ENCODE data around the gene CCKAR.

CCKAR gene

DNA sequence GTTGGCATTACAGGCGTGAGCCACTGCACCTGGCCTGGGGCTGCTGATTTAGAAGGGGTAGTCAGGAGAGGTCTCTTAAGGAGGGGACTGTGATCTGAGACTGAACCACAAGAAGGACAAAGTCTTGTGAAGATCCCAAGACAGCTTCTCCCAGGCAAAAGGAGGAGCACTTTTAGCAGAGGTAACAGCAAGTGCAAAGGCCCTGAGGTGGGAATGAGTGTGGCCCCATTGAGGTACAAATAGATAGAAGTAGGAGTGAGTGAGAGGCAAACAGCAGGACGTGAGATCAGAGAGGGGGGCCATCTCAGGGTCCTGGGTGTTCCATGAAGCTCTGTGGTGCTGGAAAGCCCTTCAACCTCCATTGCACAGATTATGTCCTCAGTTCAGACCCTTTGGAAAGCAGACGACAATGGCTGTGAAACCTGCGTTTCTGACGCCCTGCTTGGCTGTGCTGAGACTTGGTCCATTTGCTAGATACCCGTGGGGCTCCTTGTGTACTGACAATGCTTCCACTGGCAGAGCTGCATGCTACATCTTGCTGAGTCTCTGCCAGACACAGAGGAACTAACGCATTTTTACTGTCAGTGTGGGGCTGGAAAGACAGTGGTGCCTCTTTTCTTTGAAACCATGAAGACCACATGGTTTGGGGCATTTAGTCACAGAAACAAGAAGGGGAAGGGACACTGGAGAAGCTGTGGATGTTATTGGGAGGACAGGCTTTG is 1.3 kb upstream of the CCKAR start:
- in situ Hi-C loops (cut with MboI; ENCODE audit: low sequenced_read_pairs) = no loop called here

DNA sequence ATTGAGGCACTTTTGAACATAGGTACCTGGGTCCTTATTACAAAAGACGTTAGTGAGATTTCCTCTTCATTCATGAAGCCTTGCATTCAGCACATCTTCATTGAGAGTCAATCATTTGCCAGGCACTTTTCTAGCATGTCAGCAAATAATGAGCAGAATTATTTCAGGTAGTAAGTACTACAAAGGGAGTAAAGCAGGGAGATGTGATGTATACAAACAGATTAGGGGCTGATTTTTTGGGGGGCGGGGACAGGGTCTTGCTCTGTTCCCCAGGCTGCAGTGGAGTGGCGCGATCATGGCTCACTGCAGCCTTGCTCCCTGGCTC is 638 bp upstream of the CCKAR start:
- in situ Hi-C loops (cut with MboI; ENCODE audit: low sequenced_read_pairs) = no loop called here

DNA sequence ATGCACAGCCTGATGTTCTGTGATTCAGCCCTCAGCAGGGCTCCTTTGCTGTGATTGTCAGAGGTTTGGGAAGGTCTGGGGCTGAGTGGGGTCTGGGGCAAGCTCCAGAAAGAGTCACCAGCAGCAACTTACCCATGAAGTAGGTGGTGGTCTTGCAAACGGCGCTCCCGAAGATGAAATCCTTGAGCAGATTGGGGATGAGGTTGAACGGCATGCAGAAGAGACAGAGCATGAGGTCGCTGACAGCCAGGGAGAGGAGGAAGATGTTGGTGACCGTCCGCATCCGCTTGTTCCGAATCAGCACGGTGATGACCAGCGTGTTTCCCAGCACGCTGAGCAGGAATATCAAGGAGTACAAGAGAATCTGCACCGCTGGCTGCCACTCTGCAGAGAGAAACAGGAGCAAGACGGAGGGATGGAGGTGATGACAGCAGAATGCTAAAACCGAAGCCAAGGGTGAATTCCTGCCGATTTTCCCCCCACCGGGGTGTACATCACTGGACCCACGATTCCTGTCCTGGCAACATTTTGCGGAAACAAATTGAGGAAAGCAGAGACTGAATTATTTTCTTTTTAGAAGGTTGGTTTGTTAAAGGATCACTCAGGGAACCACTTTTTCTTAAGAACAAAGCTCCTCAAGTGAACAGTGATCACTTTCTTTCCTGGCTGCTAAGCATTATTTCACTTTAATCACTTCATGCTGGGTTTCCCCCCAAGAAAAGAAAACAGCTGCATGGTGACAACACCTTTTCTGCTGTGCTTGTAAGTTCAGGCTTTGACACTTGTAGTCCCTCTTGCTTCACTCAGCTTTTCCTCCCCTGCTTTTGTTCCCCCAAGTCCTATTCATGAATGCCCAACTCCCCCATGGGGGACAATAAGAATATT is 941 bp downstream of the CCKAR start:
- in situ Hi-C loops (cut with MboI; ENCODE audit: low sequenced_read_pairs) = no loop called here

DNA sequence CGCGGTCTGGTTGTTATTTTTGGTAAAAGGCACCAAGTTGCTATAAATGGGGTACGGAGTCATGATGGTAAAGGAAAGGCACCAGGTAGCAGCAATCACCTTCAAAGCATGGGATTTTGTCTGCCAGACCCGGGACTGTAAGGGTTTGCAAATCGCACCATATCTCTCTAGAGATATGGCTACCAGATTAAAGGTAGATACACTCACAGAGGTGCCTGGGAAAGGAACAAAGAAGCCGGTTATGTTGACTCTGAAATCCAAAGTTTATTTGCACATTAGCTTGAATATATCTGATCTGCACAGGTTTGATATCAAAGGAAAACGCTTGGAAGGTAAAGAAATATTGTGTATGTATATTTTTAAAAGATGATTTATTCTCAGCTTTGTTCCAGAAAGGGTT is 4.6 kb downstream of the CCKAR start:
- in situ Hi-C loops (cut with MboI; ENCODE audit: low sequenced_read_pairs) = no loop called here

DNA sequence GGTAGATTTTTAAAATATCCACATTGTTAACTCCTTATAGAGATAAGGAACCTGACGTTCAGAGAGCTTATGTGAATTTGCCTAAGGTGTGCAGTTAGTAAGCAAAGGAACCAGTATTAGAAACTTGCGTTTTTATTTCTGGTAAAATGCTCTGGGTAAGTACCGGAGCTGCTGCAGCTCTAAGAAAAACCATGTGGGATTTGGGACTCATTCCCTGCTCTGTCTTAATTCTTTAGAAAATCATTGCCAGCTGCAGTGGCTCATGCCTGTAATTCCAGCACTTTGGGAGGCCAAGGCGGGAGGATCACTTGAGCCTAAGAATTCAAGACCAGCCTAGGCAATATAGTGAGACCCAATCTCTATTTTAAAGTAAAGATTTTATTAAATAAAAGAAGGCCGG is 5.8 kb downstream of the CCKAR start:
- in situ Hi-C loops (cut with MboI; ENCODE audit: low sequenced_read_pairs) = no loop called here

DNA sequence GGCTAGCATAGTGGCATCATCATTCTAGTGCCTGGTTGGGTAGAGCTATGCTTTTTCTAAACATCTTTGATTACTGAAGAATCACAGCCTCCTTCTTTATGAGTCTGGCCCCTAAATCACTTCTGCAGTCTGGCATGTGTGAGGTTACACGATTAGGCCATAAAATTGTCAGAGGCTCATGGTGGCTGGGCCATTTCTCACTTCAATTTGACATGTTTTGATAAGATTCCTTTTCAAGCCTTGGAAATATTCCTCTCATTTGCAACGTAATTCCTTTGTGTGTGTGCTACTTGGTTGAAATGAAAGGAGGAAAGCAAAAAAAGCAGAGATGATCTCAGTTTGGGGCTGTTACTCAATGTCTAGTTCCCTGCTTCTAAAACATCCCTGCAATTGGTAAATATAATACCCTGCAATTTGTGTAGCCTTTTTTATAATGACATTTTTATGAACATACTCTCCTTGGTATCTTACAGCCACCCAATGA is 6.2 kb downstream of the CCKAR start:
- in situ Hi-C loops (cut with MboI; ENCODE audit: low sequenced_read_pairs) = no loop called here

DNA sequence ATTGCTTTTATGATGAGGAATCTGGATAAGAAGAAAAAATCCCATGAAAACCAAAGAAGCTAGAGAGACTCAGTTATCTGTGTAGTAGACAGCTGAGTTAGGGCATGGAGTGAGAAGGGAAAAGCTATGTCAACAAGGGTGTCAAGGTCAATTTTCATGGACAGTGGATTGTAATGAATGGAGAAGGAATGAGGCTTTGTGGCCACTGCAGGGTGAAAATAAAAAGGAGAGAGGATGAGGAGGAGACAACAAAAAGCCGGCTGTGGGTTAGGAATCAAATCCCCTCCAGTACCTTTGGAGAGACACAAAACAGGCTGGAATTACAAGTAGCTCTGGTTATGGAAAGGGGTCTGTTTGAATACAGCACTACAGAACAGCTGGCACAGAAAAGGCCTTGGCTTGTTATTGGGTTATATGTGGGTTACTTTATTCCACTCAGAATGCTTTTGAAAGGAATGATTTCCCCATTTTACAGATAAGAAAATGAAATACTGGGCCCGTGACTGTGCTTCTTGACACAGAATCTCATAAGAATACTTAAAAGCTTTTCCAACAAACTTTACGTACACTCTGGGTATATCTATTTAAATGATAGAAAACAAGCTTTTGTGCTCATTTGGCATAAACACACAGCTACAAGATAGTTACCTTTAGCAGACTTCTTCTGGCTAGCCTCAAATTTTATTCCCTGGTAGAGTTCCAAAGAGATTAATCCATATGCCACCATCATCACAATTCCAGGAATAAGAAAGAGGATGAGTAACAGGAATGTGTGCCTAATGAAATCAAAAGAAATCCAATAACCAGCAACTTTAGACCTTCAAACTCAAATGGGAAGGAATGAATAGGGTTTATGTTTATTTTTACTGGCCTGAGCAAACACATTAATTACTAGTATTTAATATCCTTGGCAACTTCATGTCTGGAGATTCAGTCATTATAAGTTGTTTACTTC is 7.5 kb downstream of the CCKAR start:
- in situ Hi-C loops (cut with MboI; ENCODE audit: low sequenced_read_pairs) = no loop called here

DNA sequence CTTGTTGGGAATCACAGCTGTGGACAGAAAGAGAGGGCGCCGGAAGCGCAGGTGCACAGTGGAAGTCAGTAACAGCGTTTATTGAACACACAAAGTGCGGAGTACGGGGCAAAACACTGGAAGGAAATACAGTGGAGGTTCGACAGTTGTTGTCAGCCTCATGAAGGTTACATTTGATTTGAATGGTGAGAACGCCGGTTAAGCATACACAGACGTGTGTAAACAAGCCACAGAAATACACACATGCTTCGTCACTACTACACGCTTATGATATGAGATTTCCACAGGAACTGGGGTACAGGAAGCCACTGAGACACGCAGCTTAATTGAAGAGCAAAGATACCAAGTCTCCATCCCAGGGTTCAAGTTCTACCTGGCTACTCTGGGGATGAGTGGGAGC is 12.0 kb downstream of the CCKAR start:
- in situ Hi-C loops (cut with MboI; ENCODE audit: low sequenced_read_pairs) = no loop called here

DNA sequence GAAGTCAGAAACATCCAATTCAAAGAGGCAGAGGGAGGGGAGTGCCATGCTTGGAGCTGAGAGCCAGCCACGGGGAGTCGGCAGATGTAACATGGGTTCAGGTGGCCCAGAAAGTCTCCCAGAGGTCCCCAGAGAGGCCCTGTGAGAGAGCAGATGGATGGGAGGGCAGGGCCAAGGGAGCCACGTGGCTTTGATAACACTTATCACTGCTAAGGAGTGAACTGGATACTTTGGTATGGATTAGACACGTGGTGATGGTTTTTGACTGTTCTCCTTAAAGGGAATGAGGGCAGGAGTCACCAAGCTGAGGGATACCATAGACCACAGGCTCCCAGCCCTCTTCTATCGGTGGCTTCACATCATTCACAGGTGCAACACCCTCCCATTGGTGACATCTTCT is 13.7 kb downstream of the CCKAR start:
- in situ Hi-C loops (cut with MboI; ENCODE audit: low sequenced_read_pairs) = no loop called here

DNA sequence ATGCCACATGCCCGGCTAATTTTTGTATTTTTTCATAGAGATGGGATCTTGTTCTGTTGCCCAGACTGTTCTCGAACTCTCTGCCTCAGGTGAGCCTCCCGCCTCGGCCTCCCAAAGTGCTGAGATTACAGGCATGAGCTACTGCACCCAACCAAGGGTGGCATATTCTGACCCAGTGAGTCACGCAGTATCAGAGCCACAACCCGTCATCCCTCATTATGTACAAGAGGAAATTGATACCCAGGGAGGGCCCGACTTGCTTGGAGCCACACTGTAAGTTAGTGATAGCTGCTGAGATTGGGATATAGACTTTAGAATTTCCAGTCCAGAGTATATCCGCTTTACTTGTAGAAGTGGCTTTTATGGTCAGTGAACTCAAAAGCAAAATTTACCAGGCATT is 14.6 kb downstream of the CCKAR start:
- in situ Hi-C loops (cut with MboI; ENCODE audit: low sequenced_read_pairs) = no loop called here

DNA sequence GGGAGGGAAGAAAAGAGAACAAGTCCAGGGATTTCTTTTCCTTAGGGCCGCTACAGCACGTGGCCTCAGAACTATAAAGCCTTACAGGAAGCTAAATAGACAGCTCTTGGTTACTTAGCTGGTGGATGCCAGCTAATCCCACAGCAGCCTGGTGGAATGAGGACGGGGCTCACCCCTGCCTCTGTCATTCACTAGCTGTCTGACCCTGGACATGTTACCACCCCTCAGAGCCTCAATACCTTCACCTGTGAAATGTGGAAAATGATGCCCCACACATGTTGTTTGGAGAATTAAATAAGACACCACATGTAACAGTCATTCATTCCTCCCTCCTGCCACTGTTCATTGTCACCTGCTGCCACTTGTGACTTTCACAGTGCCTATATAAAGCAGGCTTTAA is 15.7 kb downstream of the CCKAR start:
- in situ Hi-C loops (cut with MboI; ENCODE audit: low sequenced_read_pairs) = no loop called here

DNA sequence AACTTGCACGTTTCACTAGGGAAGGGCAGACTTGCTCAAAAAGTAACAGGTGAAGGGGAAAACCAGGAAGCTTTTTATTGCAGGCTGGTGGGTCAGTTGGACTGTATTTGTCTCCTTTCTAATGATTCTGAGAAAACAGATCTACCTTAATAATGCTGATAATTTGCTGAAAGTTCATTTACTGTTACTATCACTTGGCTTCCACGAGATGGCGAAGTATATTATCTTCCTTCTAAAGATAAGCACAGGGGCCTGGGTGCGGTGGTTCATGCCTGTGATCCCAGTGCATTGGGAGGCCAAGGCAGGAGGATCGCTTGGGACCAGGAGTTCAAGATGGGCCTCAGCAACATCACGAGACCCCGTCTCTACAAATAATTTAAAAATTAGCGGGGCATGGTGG is 16.4 kb downstream of the CCKAR start:
- in situ Hi-C loops (cut with MboI; ENCODE audit: low sequenced_read_pairs) = no loop called here

DNA sequence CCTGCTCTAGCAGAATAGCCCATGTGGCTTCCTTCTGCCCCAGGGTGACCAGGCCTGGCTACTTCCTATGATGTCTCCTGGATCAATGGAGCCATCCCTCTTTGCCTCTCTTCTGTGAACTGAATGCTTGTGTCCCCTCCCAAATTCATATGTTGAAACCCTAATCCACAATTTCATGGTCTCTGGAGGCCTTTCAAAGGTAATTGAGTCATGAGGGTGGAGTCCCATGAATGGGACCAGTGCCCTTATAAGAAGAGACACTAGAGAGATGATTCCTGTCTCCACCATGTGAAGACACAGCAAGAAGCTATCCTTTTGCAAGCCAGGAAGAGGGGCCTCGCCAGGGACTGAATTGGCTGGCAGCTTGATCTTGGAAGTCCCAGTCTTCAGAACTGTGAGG is 18.4 kb downstream of the CCKAR start:
- in situ Hi-C loops (cut with MboI; ENCODE audit: low sequenced_read_pairs) = no loop called here

DNA sequence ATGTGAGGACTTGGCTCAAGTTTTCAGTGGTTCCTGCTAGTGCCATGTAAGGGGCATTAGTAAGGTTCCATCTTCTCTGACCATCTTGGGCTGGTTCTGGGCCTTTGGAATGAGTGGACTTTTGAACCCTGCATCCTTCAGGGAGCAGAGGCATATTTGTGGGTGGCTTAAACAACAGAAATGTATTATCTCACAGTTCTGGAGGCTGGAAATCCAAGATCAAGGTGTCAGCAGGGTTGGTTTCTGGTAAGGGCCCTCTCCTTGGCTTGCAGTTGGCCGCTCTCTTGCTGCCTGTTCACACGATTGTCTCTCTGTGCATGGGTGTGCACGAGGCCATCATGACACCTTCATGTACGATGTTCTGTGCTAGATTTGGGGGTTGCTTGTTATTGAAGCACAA is 21.3 kb downstream of the CCKAR start:
- in situ Hi-C loops (cut with MboI; ENCODE audit: low sequenced_read_pairs) = no loop called here

DNA sequence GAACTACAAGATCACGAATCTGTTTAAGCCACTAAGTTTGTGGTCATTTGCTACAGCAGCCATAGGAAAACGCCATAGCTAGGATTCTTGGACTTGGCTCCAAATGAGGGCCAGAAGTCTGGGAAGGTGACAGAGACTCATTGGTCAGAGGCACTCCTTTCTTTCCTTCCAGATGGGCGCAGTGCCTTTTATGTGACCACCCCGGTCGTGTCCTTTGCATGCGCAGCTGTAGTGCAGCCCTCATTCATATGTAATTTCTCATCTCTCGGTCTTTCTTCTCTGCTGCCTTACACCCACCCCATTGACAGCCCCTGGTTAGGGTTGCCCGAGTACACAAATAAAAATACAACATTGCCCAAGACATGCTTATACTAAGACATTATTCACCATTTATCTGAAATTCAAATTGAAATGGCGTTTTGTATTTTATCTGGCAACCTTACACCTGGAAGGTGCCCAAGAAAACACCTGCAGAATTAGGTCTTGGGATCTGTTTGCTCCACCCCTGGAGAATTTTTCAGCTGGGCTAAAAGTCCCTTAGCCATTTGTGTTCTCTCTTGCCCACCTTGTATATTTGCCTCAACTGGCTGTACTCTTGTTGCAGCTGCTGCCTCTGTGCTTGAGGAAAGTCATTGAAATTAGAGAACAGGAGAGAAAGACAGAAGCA is 21.9 kb downstream of the CCKAR start:
- in situ Hi-C loops (cut with MboI; ENCODE audit: low sequenced_read_pairs) = no loop called here

DNA sequence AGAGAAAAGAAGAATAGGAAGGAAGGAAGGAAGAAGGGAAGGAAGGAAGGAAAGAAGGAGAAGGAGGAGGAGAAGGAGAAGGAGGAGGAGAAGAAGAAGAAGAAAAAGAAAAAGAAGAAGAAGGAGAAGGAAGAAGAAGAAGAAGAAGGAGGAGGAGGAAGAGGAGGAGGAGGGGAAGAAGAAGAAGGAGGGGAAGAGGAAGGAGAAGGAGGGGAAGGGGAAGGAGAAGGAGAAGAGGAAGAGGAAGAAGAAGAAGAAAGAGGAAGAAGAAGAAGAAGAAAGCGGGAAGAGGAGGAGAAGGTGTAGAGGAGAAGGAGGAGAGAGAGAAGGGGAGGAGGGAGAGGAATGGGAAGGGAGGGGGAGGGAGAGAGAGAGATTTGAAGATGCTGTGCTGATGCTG is 22.6 kb downstream of the CCKAR start:
- in situ Hi-C loops (cut with MboI; ENCODE audit: low sequenced_read_pairs) = no loop called here

DNA sequence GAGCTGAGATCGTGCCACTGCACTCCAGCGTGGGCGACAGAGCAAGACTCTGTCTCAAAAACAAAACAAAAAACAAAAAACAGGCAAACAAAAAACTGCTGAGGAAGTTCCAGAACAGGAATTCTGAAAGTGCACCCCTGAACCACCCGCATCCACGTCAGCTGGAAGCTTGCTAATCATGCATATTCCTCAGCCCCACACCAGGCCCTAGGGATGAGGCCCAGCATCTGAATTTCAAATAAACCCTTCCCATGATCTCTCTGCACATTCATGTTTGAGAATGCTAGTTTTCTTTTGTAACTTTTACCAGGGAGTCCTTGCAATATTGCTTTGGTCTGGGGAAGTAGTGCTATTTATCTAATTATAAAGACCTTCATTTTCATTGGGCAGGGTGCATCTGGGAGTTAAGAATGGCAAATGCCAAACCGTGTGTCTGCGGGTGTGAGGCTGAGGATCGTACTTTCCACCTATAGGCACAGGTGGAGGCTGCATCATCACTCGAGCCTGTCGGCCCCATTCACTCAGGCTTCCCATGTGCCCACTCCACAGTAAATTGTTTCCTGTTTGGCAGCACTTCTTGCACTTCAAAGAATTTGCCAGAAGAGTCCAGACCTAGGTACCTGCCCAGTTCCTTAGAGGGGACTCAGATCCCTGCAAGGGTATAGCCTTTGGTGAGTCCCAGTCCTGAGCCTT is 23.6 kb downstream of the CCKAR start:
- in situ Hi-C loops (cut with MboI; ENCODE audit: low sequenced_read_pairs) = no loop called here

DNA sequence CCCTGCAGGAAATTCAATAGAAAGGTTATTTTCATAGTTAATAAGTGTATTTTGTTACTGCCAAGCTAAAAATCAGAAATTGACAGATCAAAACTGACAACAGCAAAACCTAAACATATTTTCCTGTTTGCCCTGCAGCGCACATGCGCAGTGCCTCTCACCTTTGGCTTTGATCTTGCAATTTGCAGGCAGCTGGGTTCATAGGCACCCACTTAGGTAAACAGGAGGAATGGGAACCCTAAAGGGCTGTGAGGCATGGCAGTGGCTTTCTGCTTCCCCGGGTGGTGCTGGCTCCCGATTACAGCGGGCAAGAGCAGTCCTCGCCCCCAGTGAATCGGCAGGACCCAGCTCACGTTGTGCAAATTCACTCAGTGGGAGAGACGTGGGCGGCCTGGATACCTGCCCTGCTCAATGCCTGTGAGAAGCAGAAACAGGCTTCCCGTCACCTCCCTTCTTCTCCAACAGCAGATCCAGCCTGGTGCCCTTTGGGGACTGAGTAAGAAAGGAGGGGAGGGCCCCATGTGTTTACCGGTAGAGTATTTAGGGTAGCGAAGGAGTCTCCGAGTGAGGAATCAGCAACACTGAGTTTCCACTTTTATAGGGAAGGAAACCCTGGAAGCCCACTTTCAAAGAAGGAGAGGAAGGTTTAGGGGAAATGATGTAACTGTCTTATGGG is 25.7 kb downstream of the CCKAR start:
- in situ Hi-C loops (cut with MboI; ENCODE audit: low sequenced_read_pairs) = no loop called here

DNA sequence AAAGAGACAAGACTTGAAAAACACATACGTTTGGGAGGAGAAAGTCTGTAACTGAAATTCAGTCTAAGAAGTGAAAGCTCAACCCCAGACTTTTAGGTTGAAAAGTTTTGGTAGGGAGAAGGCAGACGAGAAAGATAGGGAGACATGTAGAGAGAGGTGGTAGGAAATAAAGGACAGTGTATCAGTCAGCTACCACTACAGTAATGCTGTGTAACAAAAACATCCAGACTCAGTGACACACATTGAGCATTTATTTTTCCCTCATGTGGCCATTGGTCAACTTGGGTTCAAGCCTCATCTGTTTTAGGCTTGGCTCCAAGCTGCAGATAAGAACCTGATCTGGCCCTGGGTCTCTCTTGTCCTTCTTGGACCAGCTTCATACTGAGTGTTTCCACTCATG is 26.9 kb downstream of the CCKAR start:
- in situ Hi-C loops (cut with MboI; ENCODE audit: low sequenced_read_pairs) = no loop called here

DNA sequence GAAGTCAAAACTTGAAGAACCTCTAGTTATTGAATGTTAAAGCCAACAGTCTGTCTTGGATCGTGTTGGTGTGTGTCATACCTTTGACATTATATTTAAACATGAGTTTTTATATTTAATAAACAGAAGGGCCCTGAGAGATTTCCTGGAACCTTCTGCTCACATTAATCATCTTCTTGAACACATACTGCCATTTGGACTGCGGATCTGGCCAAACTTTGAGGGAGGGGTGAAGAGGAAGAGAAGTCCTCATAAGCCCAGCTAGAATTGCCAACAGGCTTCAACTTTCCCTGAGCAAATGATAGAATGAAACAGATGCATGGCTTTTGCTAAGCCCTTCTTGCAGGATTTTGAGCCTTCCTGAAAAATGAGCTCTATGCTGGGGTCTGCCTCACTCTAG is 27.4 kb downstream of the CCKAR start:
- in situ Hi-C loops (cut with MboI; ENCODE audit: low sequenced_read_pairs) = no loop called here
